ENCODE data around the gene ACKR4.
"Not testable (repeated sequence)": the region's sequence is repeated elsewhere in the genome, so short reads cannot be mapped to it uniquely, and the experiment has no call there.

- not testable (repeated sequence) for TF ChIP-seq CTCF (IDR thresholded peaks at IDR 0.05; ENCODE audit: extremely low read depth in 1 of 2, insufficient read depth in 1 of 2, low read depth in 1 of 2, low read length in 2 of 2); POLR2AphosphoS5 (IDR thresholded peaks at IDR 0.05; ENCODE audit: insufficient read depth, low read depth, low read length); POLR2A (IDR thresholded peaks at IDR 0.05; ENCODE audit: low read depth, low read length); JUN (IDR thresholded peaks at IDR 0.05; ENCODE audit: borderline replicate concordance, insufficient read depth, insufficient read length, low read depth); EZH2 (IDR thresholded peaks at IDR 0.05; ENCODE audit: borderline replicate concordance, low read depth, low read length, severe bottlenecking); MAX (IDR thresholded peaks at IDR 0.05; ENCODE audit: insufficient read depth, insufficient read length); MYC (IDR thresholded peaks at IDR 0.05; ENCODE audit: low read depth, low read length); FOS (IDR thresholded peaks at IDR 0.05; ENCODE audit: borderline replicate concordance, insufficient read depth, low read length); GATA2 (IDR thresholded peaks at IDR 0.05; ENCODE audit: insufficient read depth, insufficient read length, low read depth, low read length)
Measured at GRCh38 chr3:132600614-132601013, 3.5 kb downstream of the ACKR4 start.
